ENCODE measurements around the gene PLIN4.

DNA sequence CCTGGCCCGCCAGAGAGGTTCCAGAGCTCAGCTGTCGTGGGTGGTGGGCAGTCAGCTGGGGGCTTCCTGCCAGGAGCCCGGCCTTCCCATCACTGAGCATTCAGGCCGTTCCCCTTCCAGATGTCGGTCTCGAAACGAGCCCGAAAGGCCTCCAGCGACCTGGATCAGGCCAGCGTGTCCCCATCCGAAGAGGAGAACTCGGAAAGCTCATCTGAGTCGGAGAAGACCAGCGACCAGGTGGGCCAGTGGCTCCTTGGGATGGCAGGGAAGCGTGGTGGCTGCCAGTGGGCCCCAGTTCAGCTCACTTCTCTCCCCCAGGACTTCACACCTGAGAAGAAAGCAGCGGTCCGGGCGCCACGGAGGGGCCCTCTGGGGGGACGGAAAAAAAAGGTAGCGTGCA, 26.8 kb downstream of the PLIN4 start:
- TF ChIP-seq, protein P1, sequence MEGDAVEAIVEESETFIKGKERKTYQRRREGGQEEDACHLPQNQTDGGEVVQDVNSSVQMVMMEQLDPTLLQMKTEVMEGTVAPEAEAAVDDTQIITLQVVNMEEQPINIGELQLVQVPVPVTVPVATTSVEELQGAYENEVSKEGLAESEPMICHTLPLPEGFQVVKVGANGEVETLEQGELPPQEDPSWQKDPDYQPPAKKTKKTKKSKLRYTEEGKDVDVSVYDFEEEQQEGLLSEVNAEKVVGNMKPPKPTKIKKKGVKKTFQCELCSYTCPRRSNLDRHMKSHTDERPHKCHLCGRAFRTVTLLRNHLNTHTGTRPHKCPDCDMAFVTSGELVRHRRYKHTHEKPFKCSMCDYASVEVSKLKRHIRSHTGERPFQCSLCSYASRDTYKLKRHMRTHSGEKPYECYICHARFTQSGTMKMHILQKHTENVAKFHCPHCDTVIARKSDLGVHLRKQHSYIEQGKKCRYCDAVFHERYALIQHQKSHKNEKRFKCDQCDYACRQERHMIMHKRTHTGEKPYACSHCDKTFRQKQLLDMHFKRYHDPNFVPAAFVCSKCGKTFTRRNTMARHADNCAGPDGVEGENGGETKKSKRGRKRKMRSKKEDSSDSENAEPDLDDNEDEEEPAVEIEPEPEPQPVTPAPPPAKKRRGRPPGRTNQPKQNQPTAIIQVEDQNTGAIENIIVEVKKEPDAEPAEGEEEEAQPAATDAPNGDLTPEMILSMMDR (IDR thresholded peaks at IDR 0.05): no peak
- TF ChIP-seq POLR2A (IDR thresholded peaks at IDR 0.05): no peak
